ENCODE results near the gene IL12RB2. TPM values are rescaled to one million over a fixed set of nuclear protein-coding genes. Genes with fewer than 3 reads are reported as not detected.

The IL12RB2 gene
- polyA plus RNA-seq, 3 donors: not detected

DNA sequence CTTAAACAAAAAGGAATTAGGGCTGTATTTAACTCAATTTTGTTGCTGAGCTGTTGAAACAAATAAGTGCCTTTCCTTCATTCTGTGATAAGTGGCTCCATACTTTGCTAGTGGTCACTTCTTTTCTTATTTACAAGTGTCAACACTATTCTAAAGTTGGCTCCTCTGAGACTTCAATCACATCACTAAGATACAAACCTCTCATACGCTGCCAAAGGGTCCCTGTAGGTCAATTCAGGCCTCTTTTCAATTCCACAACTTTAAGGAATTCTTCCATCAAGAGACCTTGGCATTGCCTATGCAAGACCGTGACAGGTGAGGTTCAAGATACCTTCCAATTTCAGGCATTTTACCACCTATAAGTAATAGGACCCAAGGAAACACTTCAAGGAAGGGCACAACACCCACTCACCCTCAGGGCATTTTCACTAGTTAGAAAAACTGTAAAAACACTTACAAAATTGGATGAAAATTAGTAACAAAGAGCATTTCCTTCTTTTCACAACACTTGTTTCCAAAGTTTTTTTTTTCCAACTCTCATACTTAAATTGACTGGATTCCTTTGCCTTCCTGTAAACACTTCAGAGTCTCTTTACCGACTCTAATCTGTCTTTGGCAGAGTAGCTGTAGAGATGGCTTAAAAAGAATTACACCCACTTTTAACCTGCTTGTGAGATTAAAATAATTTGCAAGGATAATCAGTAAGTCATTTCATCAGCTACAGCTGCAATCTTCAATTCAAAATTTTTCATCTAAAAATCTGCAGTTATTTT lies 98.0 kb downstream of the IL12RB2 start:
- no peaks in the 10 kb centered on the region for H3K9me3 ChIP-seq (replicated peaks in 1 of 2; ENCODE audit: control insufficient read depth in 1 of 2, insufficient read depth in 1 of 2, low read length in 2 of 2)
- WGBS (ENCODE audit: insufficient coverage): 100% methylated on average over 2 of the region's 3 CpGs
- Mint-ChIP-seq H3K9me3 (peaks cover 0 to 2% (median 0%) of the 10 kb centered on the region in 7 donors), H3K36me3 (peaks cover 12 to 19% of the 10 kb centered on the region in 2 donors), H3K4me3 (no peak overlapping the region), H3K27me3 (ENCODE audit: low read depth in 3 of 3) (no peaks in the 10 kb centered on the region), H3K27ac (peak overlapping the region in 2 of 7 donors; percentile 14 to 25), H3K4me1 (no peaks in the 10 kb centered on the region)
- H3K4me1 ChIP-seq (ENCODE audit: control insufficient read depth in 1 of 2, insufficient read depth in 2 of 2, low read length in 2 of 2): no peaks in the 10 kb centered on the region
- no peak overlapping the region for H2AFZ ChIP-seq (ENCODE audit: insufficient read depth, low read depth, low read length, poor library complexity, severe bottlenecking)
- no peaks in the 10 kb centered on the region for H3K79me2 ChIP-seq (ENCODE audit: insufficient read depth, low read length)
- H3K4me2 ChIP-seq (replicated peaks; ENCODE audit: extremely low read depth, low read length, poor library complexity, severe bottlenecking): no peak overlapping the region
- no peak overlapping the region for H3K4me3 ChIP-seq (replicated peaks in 1 of 3; ENCODE audit: low read depth in 2 of 3, low read length in 3 of 3)
- no peak overlapping the region for H3K27ac ChIP-seq (ENCODE audit: low read depth in 1 of 2, low read length in 2 of 2)
- H3K27me3 ChIP-seq (ENCODE audit: control insufficient read depth in 2 of 2, insufficient read depth in 2 of 2, low read length in 2 of 2): no peaks in the 10 kb centered on the region
- peaks cover 9 to 23% of the 10 kb centered on the region in 2 donors for H3K36me3 ChIP-seq (replicated peaks in 1 of 2; ENCODE audit: control insufficient read depth in 1 of 2, insufficient read depth in 2 of 2, low read length in 2 of 2)
- peaks cover 7% of the 10 kb centered on the region for H4K20me1 ChIP-seq (ENCODE audit: insufficient read depth, low read length)
- no peak for DNase-seq
- no peak overlapping the region for H3K9ac ChIP-seq (ENCODE audit: insufficient read depth, low read length, poor library complexity, severe bottlenecking)
- intact Hi-C loops (cut with micrococcal nuclease): no loop called here
- TF ChIP-seq, protein P1, sequence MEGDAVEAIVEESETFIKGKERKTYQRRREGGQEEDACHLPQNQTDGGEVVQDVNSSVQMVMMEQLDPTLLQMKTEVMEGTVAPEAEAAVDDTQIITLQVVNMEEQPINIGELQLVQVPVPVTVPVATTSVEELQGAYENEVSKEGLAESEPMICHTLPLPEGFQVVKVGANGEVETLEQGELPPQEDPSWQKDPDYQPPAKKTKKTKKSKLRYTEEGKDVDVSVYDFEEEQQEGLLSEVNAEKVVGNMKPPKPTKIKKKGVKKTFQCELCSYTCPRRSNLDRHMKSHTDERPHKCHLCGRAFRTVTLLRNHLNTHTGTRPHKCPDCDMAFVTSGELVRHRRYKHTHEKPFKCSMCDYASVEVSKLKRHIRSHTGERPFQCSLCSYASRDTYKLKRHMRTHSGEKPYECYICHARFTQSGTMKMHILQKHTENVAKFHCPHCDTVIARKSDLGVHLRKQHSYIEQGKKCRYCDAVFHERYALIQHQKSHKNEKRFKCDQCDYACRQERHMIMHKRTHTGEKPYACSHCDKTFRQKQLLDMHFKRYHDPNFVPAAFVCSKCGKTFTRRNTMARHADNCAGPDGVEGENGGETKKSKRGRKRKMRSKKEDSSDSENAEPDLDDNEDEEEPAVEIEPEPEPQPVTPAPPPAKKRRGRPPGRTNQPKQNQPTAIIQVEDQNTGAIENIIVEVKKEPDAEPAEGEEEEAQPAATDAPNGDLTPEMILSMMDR (IDR thresholded peaks at IDR 0.05): no peak

DNA sequence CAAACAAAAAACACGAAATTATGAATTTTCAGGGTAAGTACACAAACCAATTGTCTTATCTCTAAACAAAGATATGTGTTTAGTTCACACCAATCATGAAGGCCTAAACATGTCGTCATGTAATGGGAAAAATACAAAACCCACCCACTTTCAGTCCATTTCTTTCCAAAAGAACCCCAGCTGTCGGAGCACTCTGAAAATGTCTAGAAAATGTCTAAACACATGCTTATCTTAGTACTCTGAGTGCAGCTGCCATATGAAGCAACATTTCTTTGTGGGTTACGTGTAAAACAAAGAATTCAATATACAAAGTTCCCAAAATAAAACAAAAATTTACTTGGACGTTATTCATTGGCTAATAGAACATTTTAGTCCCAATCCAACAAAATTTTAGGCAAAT lies 99.8 kb downstream of the IL12RB2 start:
- Histone ChIP-seq H3K4me1 (ENCODE audit: control insufficient read depth in 1 of 2, insufficient read depth in 2 of 2, low read length in 2 of 2) (no peaks in the 10 kb centered on the region), H2AFZ (ENCODE audit: insufficient read depth, low read depth, low read length, poor library complexity, severe bottlenecking) (no peak overlapping the region), H4K20me1 (ENCODE audit: insufficient read depth, low read length) (peaks cover 7% of the 10 kb centered on the region), H3K27me3 (ENCODE audit: control insufficient read depth in 2 of 2, insufficient read depth in 2 of 2, low read length in 2 of 2) (no peaks in the 10 kb centered on the region), H3K36me3 (replicated peaks in 1 of 2; ENCODE audit: control insufficient read depth in 1 of 2, insufficient read depth in 2 of 2, low read length in 2 of 2) (peaks cover 24 to 40% of the 10 kb centered on the region in 2 donors), H3K4me3 (replicated peaks in 1 of 3; ENCODE audit: low read depth in 2 of 3, low read length in 3 of 3) (no peak overlapping the region), H3K9ac (ENCODE audit: insufficient read depth, low read length, poor library complexity, severe bottlenecking) (no peak overlapping the region), H3K4me2 (replicated peaks; ENCODE audit: extremely low read depth, low read length, poor library complexity, severe bottlenecking) (no peak overlapping the region), H3K9me3 (replicated peaks in 1 of 2; ENCODE audit: control insufficient read depth in 1 of 2, insufficient read depth in 1 of 2, low read length in 2 of 2) (no peaks in the 10 kb centered on the region), H3K79me2 (ENCODE audit: insufficient read depth, low read length) (no peaks in the 10 kb centered on the region), H3K27ac (ENCODE audit: low read depth in 1 of 2, low read length in 2 of 2) (no peak overlapping the region)
- WGBS (ENCODE audit: insufficient coverage): 100% methylated on average over 3 of the region's 5 CpGs
- TF ChIP-seq, protein P1 (IDR thresholded peaks at IDR 0.05): no peak
- H3K9me3 Mint-ChIP-seq: no peaks in the 10 kb centered on the region
- no peak overlapping the region for H3K27ac Mint-ChIP-seq
- H3K27me3 Mint-ChIP-seq (ENCODE audit: low read depth in 3 of 3): no peaks in the 10 kb centered on the region
- no peak overlapping the region for H3K4me3 Mint-ChIP-seq
- H3K4me1 Mint-ChIP-seq: no peaks in the 10 kb centered on the region
- peaks cover 24 to 32% of the 10 kb centered on the region in 2 donors for H3K36me3 Mint-ChIP-seq
- intact Hi-C loops (cut with micrococcal nuclease): no loop called here
- no peak for DNase-seq
